ENCODE data around the gene EIF4G3.

Gene EIF4G3

GRCh38 chr1:21117159-21117558 is 59.5 kb downstream of the EIF4G3 start:
- in situ Hi-C loops (cut with HindIII; ENCODE audit: low pct_ligation_motif_present, low sequenced_read_pairs): no loop called here
- no peak overlapping the region for H3K27ac ChIP-seq
- TF ChIP-seq, protein P1, sequence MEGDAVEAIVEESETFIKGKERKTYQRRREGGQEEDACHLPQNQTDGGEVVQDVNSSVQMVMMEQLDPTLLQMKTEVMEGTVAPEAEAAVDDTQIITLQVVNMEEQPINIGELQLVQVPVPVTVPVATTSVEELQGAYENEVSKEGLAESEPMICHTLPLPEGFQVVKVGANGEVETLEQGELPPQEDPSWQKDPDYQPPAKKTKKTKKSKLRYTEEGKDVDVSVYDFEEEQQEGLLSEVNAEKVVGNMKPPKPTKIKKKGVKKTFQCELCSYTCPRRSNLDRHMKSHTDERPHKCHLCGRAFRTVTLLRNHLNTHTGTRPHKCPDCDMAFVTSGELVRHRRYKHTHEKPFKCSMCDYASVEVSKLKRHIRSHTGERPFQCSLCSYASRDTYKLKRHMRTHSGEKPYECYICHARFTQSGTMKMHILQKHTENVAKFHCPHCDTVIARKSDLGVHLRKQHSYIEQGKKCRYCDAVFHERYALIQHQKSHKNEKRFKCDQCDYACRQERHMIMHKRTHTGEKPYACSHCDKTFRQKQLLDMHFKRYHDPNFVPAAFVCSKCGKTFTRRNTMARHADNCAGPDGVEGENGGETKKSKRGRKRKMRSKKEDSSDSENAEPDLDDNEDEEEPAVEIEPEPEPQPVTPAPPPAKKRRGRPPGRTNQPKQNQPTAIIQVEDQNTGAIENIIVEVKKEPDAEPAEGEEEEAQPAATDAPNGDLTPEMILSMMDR (IDR thresholded peaks at IDR 0.05; ENCODE audit: low read depth, low read length, missing control alignments): no peak
- H3K36me3 ChIP-seq (replicated peaks): no peaks in the 10 kb centered on the region
- no peaks in the 10 kb centered on the region for H3K27me3 ChIP-seq (replicated peaks)
- H3K4me3 ChIP-seq (ENCODE audit: low read depth, low read length): no peak overlapping the region
- DNase-seq: no peak

DNA sequence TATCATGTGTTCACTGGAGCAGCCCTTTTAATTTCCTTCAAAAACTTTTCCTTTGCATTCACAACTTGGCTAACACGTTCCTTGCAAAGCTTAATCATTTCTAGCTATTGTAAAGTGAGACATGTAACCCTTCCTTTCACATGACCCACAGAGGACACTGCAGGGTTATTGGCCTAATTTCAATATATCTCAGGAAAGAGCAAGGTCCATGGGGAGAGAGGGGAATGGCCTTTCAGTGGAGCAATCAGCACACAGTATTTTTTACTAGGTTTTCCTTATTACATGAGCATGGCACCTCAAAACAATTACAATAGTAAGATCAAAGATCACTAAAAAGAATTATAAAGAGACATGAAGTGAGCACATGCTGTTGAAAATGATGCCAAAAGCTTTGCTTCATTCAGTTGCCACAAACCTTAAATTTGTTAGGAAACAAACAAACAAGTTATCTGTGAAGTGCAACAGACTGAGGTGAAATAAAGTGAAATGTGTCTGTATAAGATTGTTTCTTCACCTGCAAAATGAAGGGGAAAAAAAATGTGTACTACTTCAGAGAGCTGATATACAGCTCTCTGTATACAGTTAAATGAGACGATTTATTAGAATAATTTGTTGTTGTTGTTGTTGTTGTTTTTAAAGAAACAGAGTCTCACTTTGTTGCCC is 61.5 kb downstream of the EIF4G3 start:
- Histone ChIP-seq H3K27ac (no peak overlapping the region), H3K36me3 (replicated peaks) (no peaks in the 10 kb centered on the region), H3K4me3 (ENCODE audit: low read depth, low read length) (no peak overlapping the region), H3K27me3 (replicated peaks) (no peaks in the 10 kb centered on the region)
- in situ Hi-C loops (cut with HindIII; ENCODE audit: low pct_ligation_motif_present, low sequenced_read_pairs): no loop called here
- no peak for DNase-seq
- TF ChIP-seq, protein P1 (IDR thresholded peaks at IDR 0.05; ENCODE audit: low read depth, low read length, missing control alignments): no peak

DNA sequence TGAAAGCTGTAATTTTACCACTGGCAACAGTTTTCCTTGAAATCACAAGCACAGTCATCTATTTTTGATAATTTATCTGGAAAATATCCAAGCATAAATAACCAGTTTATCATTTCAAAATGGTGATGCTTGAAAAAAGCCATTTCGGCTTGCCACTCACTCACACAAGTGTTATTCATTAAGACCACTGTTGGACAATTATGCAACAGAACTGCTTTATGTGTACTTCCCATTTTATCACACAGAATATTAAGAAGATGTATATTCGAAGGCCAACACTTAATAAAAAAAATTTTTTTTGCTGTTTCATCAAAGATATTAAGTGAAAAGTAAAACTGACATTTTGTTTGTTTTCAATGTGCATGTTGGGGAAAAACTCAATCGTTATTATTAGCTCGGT is 62.3 kb downstream of the EIF4G3 start:
- no peaks in the 10 kb centered on the region for H3K27me3 ChIP-seq (replicated peaks)
- in situ Hi-C loops (cut with HindIII; ENCODE audit: low pct_ligation_motif_present, low sequenced_read_pairs): no loop called here
- no peak overlapping the region for H3K4me3 ChIP-seq (ENCODE audit: low read depth, low read length)
- TF ChIP-seq, protein P1 (IDR thresholded peaks at IDR 0.05; ENCODE audit: low read depth, low read length, missing control alignments): no peak
- DNase-seq: no peak
- H3K36me3 ChIP-seq (replicated peaks): no peaks in the 10 kb centered on the region
- no peak overlapping the region for H3K27ac ChIP-seq

GRCh38 chr1:21110163-21110562 is 66.5 kb downstream of the EIF4G3 start:
- Histone ChIP-seq H3K36me3 (replicated peaks) (peaks cover 2% of the 10 kb centered on the region), H3K4me3 (ENCODE audit: low read depth, low read length) (no peak overlapping the region), H3K27ac (no peak overlapping the region), H3K27me3 (replicated peaks) (no peaks in the 10 kb centered on the region)
- in situ Hi-C loops (cut with HindIII; ENCODE audit: low pct_ligation_motif_present, low sequenced_read_pairs): no loop called here
- TF ChIP-seq, protein P1 (IDR thresholded peaks at IDR 0.05; ENCODE audit: low read depth, low read length, missing control alignments): no peak
- no peak for DNase-seq

DNA sequence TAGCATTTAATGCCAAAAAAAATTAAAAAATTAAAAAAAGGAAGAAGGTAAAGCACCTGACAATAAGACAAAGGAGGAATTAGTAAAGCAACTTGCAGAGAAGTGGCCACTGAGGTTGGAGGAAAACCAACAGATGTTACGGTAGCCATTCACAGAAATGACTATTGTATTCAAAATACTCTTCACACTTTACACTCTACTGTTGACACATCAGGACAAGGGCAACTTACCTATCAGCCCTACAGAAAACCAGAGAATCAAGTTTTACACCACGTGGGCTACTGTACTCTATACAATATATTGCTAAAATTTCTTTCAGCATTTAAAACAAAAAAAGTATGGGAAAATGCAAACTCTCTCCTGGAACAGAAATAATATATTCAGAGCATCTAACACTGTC is 70.0 kb downstream of the EIF4G3 start:
- no peak for DNase-seq
- Histone ChIP-seq H3K4me3 (ENCODE audit: low read depth, low read length) (no peak overlapping the region), H3K27ac (no peak overlapping the region), H3K27me3 (replicated peaks) (no peaks in the 10 kb centered on the region), H3K36me3 (replicated peaks) (peaks cover 5% of the 10 kb centered on the region)
- in situ Hi-C loops (cut with HindIII; ENCODE audit: low pct_ligation_motif_present, low sequenced_read_pairs): no loop called here
- TF ChIP-seq, protein P1 (IDR thresholded peaks at IDR 0.05; ENCODE audit: low read depth, low read length, missing control alignments): no peak

- H3K4me3 ChIP-seq (ENCODE audit: low read depth, low read length): no peak overlapping the region
- in situ Hi-C loops (cut with HindIII; ENCODE audit: low pct_ligation_motif_present, low sequenced_read_pairs): no loop called here
- no peak overlapping the region for H3K27ac ChIP-seq
- no peak for DNase-seq
- no peaks in the 10 kb centered on the region for H3K27me3 ChIP-seq (replicated peaks)
- peaks cover 5% of the 10 kb centered on the region for H3K36me3 ChIP-seq (replicated peaks)
- TF ChIP-seq, protein P1 (IDR thresholded peaks at IDR 0.05; ENCODE audit: low read depth, low read length, missing control alignments): no peak
Observed at GRCh38 chr1:21106238-21106637, 70.5 kb downstream of the EIF4G3 start.

Measured in brain microvascular endothelial cell (primary cell).